T-cell (primary cell): ENCODE results near the gene TAS2R42. TPM values are rescaled to one million over a fixed set of nuclear protein-coding genes. Genes with fewer than 3 reads are reported as not detected.

ENCODE experiments used
- ATAC-seq, 4 experiments: fragments of 200-7000 bp in 3 of 4; fragments of 150-1000 bp in 1 of 4; cut with Tn5 transposase; replicated peaks in 1 of 4; 1 replicate in 3 of 4; 2 replicates in 1 of 4; pipeline ENCODE4 v1.10.0; 2021; ENCODE audit warnings: moderate library complexity in 3 of 4, mild to moderate bottlenecking in 2 of 4, moderate number of reproducible peaks in 1 of 4
- CTCF ChIA-PET, 2 donors: fragments of 300-600 bp; sonication (Branson Sonifier 250); formaldehyde crosslinking; loops; one replicate each; lab custom pipeline; 2022; ENCODE audit warnings: antibody characterized with exemption in 2 of 2; lab: Charles Lee
- POLR2A ChIA-PET, 2 donors: fragments of 300-600 bp; sonication (Branson Sonifier 250); formaldehyde crosslinking; loops; one replicate each; lab custom pipeline; 2022; ENCODE audit warnings: antibody characterized with exemption in 2 of 2; lab: Charles Lee
- DNase-seq, 35 experiments: peaks; one replicate each; pipeline versions ENCODE4 v3.0.0 to v3.0.0-alpha.2; 2013 to 2023
- H3K27ac ChIP-seq: one replicate; pipeline ENCODE4 v1.5.1; 2013; ENCODE audit warnings: low read length
- H3K27me3 ChIP-seq, 2 experiments: replicated peaks in 1 of 2; 1 replicate in 1 of 2; 2 replicates in 1 of 2; pipeline versions ENCODE4 v1.6.1 to v1.7.0; 2013; ENCODE audit warnings: low read length in 1 of 2, mixed read lengths in 1 of 2; ENCODE audit not compliant: control insufficient read depth in 2 of 2, insufficient read depth in 2 of 2; ENCODE audit errors: extremely low read depth in 1 of 2
- H3K36me3 ChIP-seq, 2 donors: 1 replicate in 1 of 2; 2 replicates in 1 of 2; pipeline versions ENCODE4 v1.6.1 to v1.7.0; 2013; ENCODE audit warnings: low read length in 1 of 2; ENCODE audit not compliant: control insufficient read depth in 2 of 2, insufficient read depth in 1 of 2; ENCODE audit errors: extremely low read depth in 1 of 2
- H3K4me1 ChIP-seq, 2 experiments: 1 replicate in 1 of 2; 2 replicates in 1 of 2; pipeline versions ENCODE4 v1.6.1 to v1.7.0; 2013; ENCODE audit warnings: low read length in 2 of 2, mixed read lengths in 1 of 2; ENCODE audit not compliant: insufficient read depth in 2 of 2, control insufficient read depth in 1 of 2; ENCODE audit errors: extremely low read depth in 1 of 2
- H3K4me3 ChIP-seq, 2 donors: 1 replicate in 1 of 2; 2 replicates in 1 of 2; pipeline versions ENCODE4 v1.5.1 to v1.7.0; 2013; ENCODE audit warnings: mild to moderate bottlenecking in 2 of 2, low read length in 1 of 2, moderate library complexity in 1 of 2; ENCODE audit not compliant: control insufficient read depth in 1 of 2; ENCODE audit errors: extremely low read depth in 1 of 2
- H3K9me3 ChIP-seq: 2 replicates; pipeline ENCODE4 v1.7.0; 2013
- H3K27ac Mint-ChIP-seq, 2 donors: one replicate each; pipeline ENCODE4 v1.8.0; 2020 to 2021; ENCODE audit warnings: mild to moderate bottlenecking in 2 of 2, mixed read lengths in 2 of 2
- H3K27me3 Mint-ChIP-seq, 2 donors: one replicate each; pipeline ENCODE4 v1.8.0; 2021 to 2022; ENCODE audit warnings: mixed read lengths in 2 of 2
- H3K36me3 Mint-ChIP-seq: one replicate; pipeline ENCODE4 v1.8.0; 2021; ENCODE audit warnings: mixed read lengths
- H3K4me1 Mint-ChIP-seq, 3 donors: one replicate each; pipeline ENCODE4 v1.8.0; 2020 to 2022; ENCODE audit warnings: mixed read lengths in 3 of 3, mild to moderate bottlenecking in 1 of 3
- H3K4me3 Mint-ChIP-seq, 3 donors: one replicate each; pipeline ENCODE4 v1.8.0; 2020 to 2022; ENCODE audit warnings: mild to moderate bottlenecking in 3 of 3, mixed read lengths in 3 of 3, moderate library complexity in 3 of 3
- H3K9me3 Mint-ChIP-seq, 3 donors: one replicate each; pipeline ENCODE4 v1.8.0; 2020 to 2022; ENCODE audit warnings: mixed read lengths in 3 of 3
- WGBS: methylation state at CpG from one replicate; pipeline ENCODE4 v1.1.5; 2013; ENCODE audit warnings: missing lambda C conversion rate; ENCODE audit not compliant: insufficient coverage; 5-methylcytosine and 5-hydroxymethylcytosine counted together
- total RNA-seq, 35 experiments: library from RNA in 6 of 35; stranded (reverse) in 6 of 35; fragments of 120-200 nt in 1 of 35; gene quantifications; one replicate each; pipeline versions ENCODE4 v1.2.1 to v1.2.4 and lab custom pipeline; 2013 to 2026

Gene TAS2R42
- total RNA-seq, 5 donors from 2014 or later (not counting 1 experiment from before 2014, with no cell fraction given): not detected

DNA sequence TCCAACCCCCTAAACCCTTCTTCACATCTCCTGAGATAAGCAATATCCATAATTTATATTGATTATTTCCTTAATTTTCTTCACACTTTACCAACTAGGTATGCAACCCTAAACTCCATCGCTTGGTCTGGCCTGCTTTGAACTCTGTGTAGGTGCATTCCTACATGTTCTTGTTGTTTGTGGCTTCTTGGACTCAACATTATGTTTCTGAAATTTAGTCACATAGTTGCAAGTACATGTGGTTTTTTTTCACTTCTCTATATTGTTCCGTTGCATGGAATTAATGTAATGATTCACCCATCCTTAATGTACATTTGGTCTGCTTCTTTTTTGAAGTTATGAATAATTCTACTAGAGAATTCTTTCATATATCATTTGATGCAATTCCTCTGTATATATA, 50.7 kb downstream of the TAS2R42 start:
- H3K4me1 ChIP-seq: no peaks in the 10 kb centered on the region
- no peaks in the 10 kb centered on the region for H3K36me3 ChIP-seq
- H3K4me3 ChIP-seq: no peak overlapping the region
- ChIA-PET POLR2A (no interaction called here), CTCF (no interaction called here)
- no peak overlapping the region for H3K27ac ChIP-seq
- no peak for ATAC-seq
- H3K4me3 Mint-ChIP-seq: no peak overlapping the region
- H3K27me3 ChIP-seq: no peaks in the 10 kb centered on the region
- H3K36me3 Mint-ChIP-seq: peaks cover 26% of the 10 kb centered on the region
- DNase-seq: no peak
- H3K9me3 ChIP-seq: peaks cover 2% of the 10 kb centered on the region
- no peak overlapping the region for H3K27ac Mint-ChIP-seq
- no peaks in the 10 kb centered on the region for H3K9me3 Mint-ChIP-seq
- no peaks in the 10 kb centered on the region for H3K27me3 Mint-ChIP-seq
- no CpG with 5 or more reads among the region's 2 CpGs for WGBS
- H3K4me1 Mint-ChIP-seq: peaks cover 44 to 49% (median 44%) of the 10 kb centered on the region in 3 donors

Other genes starting within 250 kb of the TAS2R42 start
- gene TAS2R14, start 247.7 kb downstream of the TAS2R42 start, total RNA-seq: 1 to 10 TPM; 2.4 to 3.5 (median 2.7) TPM
- gene TAS2R50, start 200.0 kb downstream of the TAS2R42 start, total RNA-seq: 1 to 10 TPM in 4 of 5 donors, under 1 TPM in 1; 0.61 to 2.2 (median 1.5) TPM
- gene TAS2R20, start 188.6 kb downstream of the TAS2R42 start, total RNA-seq: 1 to 10 TPM; 1.7 to 3.0 (median 2.6) TPM
- 1 to 10 TPM; 1.4 to 6.7 (median 2.4) TPM for gene TAS2R19, start 164.3 kb downstream of the TAS2R42 start, total RNA-seq
- gene TAS2R31, start 155.5 kb downstream of the TAS2R42 start, total RNA-seq: 1 to 10 TPM; 2.4 to 4.3 (median 3.6) TPM
- 1 to 10 TPM in 4 of 5 donors, under 1 TPM in 1; 0.82 to 3.6 (median 1.4) TPM for gene TAS2R46, start 124.6 kb downstream of the TAS2R42 start, total RNA-seq
- 1 to 10 TPM in 4 of 5 donors, under 1 TPM in 1; 0.35 to 5.2 (median 1.8) TPM for gene TAS2R43, start 94.6 kb downstream of the TAS2R42 start, total RNA-seq
- gene TAS2R30, start 52.3 kb downstream of the TAS2R42 start, total RNA-seq: 1 to 10 TPM; 2.3 to 8.5 (median 3.3) TPM
- 10 to 100 TPM in 1 of 5 donors, 1 to 10 TPM in 4; 8.8 to 10.2 (median 9.7) TPM for gene SMIM10L1, start 15.7 kb downstream of the TAS2R42 start, total RNA-seq
- gene PRB3, start 82.8 kb upstream of the TAS2R42 start, total RNA-seq: under 1 TPM in 1 of 5 donors, not detected in 4; 0.88 TPM
- gene PRB4, start 123.5 kb upstream of the TAS2R42 start, total RNA-seq: not detected
- gene PRB2, start 208.6 kb upstream of the TAS2R42 start, total RNA-seq: not detected